Neural progenitor cell (in vitro differentiated cells): Measurements from ENCODE around the gene PWP2. TPM values are rescaled to one million over a fixed set of nuclear protein-coding genes. Genes with fewer than 3 reads are reported as not detected.

Experiments
- DNase-seq: peaks from one replicate; pipeline ENCODE4 v3.0.0-alpha.2; 2016; ENCODE audit warnings: low spot score
- H2AFZ ChIP-seq: fragments of 200-600 bp; sonication (generic); replicated peaks from 2 replicates; pipeline ENCODE4 v1.6.1; 2016; ENCODE audit warnings: antibody characterized with exemption
- H3F3A ChIP-seq: fragments of 200-600 bp; sonication (generic); 2 replicates; pipeline ENCODE4 v1.6.1; 2016; ENCODE audit warnings: antibody characterized with exemption, low read depth
- H3K27ac ChIP-seq: fragments of 200-600 bp; sonication (generic); 2 replicates; pipeline ENCODE4 v1.5.1; 2016; ENCODE audit warnings: mild to moderate bottlenecking
- H3K27me3 ChIP-seq: fragments of 200-600 bp; sonication (generic); 2 replicates; pipeline ENCODE4 v1.6.1; 2016; ENCODE audit warnings: mild to moderate bottlenecking, moderate library complexity
- H3K36me3 ChIP-seq: fragments of 200-600 bp; sonication (generic); 2 replicates; pipeline ENCODE4 v1.5.1; 2016
- H3K4me1 ChIP-seq: fragments of 200-600 bp; sonication (generic); 2 replicates; pipeline ENCODE4 v1.6.1; 2016; ENCODE audit warnings: mixed run types
- H3K4me2 ChIP-seq: fragments of 200-600 bp; sonication (generic); 2 replicates; pipeline ENCODE4 v1.6.1; 2016
- H3K4me3 ChIP-seq: fragments of 200-600 bp; sonication (generic); 2 replicates; pipeline ENCODE4 v1.5.1; 2016
- H3K79me2 ChIP-seq: fragments of 200-600 bp; sonication (generic); 2 replicates; pipeline ENCODE4 v1.6.1; 2016; ENCODE audit warnings: low read depth
- H3K9ac ChIP-seq: fragments of 200-600 bp; sonication (generic); 2 replicates; pipeline ENCODE4 v1.6.1; 2016
- H3K9me3 ChIP-seq: fragments of 200-600 bp; sonication (generic); 2 replicates; pipeline ENCODE4 v1.5.1; 2016; ENCODE audit warnings: low read depth
- H4K20me1 ChIP-seq: fragments of 200-600 bp; sonication (generic); 2 replicates; pipeline ENCODE4 v1.6.1; 2016; ENCODE audit warnings: low read depth
- H3K27ac Mint-ChIP-seq: 3 replicates; pipeline ENCODE4 v1.8.0; 2021; ENCODE audit warnings: mixed read lengths
- H3K27me3 Mint-ChIP-seq: 2 replicates; pipeline ENCODE4 v1.8.0; 2022; ENCODE audit warnings: low read depth, mild to moderate bottlenecking, inconsistent platforms, moderate library complexity, mixed read lengths; ENCODE audit not compliant: insufficient read depth
- H3K36me3 Mint-ChIP-seq: 3 replicates; pipeline ENCODE4 v1.8.0; 2021; ENCODE audit warnings: mixed read lengths
- H3K4me1 Mint-ChIP-seq: 3 replicates; pipeline ENCODE4 v1.8.0; 2021; ENCODE audit warnings: mixed read lengths
- H3K4me3 Mint-ChIP-seq: 3 replicates; pipeline ENCODE4 v1.8.0; 2021; ENCODE audit warnings: mild to moderate bottlenecking, moderate library complexity, mixed read lengths
- H3K9me3 Mint-ChIP-seq: 3 replicates; pipeline ENCODE4 v1.8.0; 2020; ENCODE audit warnings: mixed read lengths
- EZH2 ChIP-seq: fragments of 200-600 bp; sonication (generic); IDR thresholded peaks from 2 replicates; pipeline ENCODE4 v1.6.1; 2017; ENCODE audit warnings: antibody characterized with exemption, mild to moderate bottlenecking, moderate library complexity
- EZH2phosphoT487 ChIP-seq: fragments of 200-600 bp; sonication (generic); IDR thresholded peaks from 2 replicates; pipeline ENCODE4 v1.6.1; 2017; ENCODE audit warnings: antibody characterized with exemption
- total RNA-seq: library from RNA; depleted of rRNA; stranded (reverse); fragments of >200 nt; gene quantifications from 2 replicates; pipeline ENCODE4 v1.2.3, GENCODE V29; 2015; ENCODE audit warnings: low replicate concordance
- TF ChIP-seq, protein P1 (sequence below): fragments of 200-600 bp; sonication (generic); IDR thresholded peaks from 2 replicates; pipeline ENCODE4 v1.5.1; 2017; ENCODE audit warnings: antibody characterized with exemption, mild to moderate bottlenecking

PWP2 gene
- total RNA-seq, 1 donor from 2014 or later: 9.8 TPM

DNA sequence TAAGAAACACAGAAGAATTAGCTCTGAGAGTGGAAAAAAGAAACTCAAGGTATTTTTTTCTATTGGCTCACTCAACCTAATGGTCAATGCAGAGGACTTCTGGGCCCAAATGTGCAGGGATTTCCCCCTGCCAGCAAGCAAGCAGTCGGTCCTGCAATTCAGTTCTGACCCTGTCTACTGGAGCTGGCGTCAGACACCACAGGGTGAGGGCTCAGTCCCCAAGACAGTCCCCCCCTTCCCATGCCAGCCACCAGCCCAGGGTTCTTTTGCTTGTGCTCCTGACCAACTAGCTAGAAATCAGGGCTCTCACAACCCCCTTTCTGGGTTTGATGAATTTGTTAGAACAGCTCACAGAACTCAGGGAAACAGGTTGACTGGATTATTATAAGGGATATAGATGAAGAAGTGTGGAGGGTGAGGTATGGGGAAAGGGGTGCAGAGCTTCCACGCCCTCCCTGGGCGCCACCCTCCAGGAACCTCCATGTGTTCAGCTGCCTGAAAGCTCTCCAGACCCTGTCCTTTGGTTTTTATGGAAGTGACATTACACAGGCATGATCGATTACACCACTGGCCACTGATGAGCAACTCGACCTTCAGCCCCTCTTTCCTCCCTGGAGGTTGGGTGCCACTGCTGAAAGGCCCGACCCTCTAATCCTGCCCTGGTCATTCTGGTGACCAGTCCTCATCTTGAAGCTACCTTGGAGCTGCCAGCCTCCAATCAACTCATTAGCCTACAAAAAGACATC is 22.5 kb upstream of the PWP2 start:
- no peak overlapping the region for H3K4me2 ChIP-seq
- no peak for TF ChIP-seq EZH2
- TF ChIP-seq, protein P1, sequence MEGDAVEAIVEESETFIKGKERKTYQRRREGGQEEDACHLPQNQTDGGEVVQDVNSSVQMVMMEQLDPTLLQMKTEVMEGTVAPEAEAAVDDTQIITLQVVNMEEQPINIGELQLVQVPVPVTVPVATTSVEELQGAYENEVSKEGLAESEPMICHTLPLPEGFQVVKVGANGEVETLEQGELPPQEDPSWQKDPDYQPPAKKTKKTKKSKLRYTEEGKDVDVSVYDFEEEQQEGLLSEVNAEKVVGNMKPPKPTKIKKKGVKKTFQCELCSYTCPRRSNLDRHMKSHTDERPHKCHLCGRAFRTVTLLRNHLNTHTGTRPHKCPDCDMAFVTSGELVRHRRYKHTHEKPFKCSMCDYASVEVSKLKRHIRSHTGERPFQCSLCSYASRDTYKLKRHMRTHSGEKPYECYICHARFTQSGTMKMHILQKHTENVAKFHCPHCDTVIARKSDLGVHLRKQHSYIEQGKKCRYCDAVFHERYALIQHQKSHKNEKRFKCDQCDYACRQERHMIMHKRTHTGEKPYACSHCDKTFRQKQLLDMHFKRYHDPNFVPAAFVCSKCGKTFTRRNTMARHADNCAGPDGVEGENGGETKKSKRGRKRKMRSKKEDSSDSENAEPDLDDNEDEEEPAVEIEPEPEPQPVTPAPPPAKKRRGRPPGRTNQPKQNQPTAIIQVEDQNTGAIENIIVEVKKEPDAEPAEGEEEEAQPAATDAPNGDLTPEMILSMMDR: no peak
- no peak for TF ChIP-seq EZH2phosphoT487
- Mint-ChIP-seq H3K4me3 (no peak overlapping the region), H3K27me3 (peaks cover 2% of the 10 kb centered on the region), H3K36me3 (peaks cover 30% of the 10 kb centered on the region), H3K27ac (no peak overlapping the region), H3K4me1 (no peaks in the 10 kb centered on the region), H3K9me3 (no peaks in the 10 kb centered on the region)
- H4K20me1 ChIP-seq: no peaks in the 10 kb centered on the region
- no peak overlapping the region for H3K9ac ChIP-seq
- no peaks in the 10 kb centered on the region for H3F3A ChIP-seq
- H3K27ac ChIP-seq: no peak overlapping the region
- H3K9me3 ChIP-seq: no peaks in the 10 kb centered on the region
- H3K79me2 ChIP-seq: no peaks in the 10 kb centered on the region
- H3K36me3 ChIP-seq: no peaks in the 10 kb centered on the region
- H2AFZ ChIP-seq: no peak overlapping the region
- no peak overlapping the region for H3K4me3 ChIP-seq
- no peaks in the 10 kb centered on the region for H3K4me1 ChIP-seq
- no peaks in the 10 kb centered on the region for H3K27me3 ChIP-seq
- DNase-seq: no peak

DNA sequence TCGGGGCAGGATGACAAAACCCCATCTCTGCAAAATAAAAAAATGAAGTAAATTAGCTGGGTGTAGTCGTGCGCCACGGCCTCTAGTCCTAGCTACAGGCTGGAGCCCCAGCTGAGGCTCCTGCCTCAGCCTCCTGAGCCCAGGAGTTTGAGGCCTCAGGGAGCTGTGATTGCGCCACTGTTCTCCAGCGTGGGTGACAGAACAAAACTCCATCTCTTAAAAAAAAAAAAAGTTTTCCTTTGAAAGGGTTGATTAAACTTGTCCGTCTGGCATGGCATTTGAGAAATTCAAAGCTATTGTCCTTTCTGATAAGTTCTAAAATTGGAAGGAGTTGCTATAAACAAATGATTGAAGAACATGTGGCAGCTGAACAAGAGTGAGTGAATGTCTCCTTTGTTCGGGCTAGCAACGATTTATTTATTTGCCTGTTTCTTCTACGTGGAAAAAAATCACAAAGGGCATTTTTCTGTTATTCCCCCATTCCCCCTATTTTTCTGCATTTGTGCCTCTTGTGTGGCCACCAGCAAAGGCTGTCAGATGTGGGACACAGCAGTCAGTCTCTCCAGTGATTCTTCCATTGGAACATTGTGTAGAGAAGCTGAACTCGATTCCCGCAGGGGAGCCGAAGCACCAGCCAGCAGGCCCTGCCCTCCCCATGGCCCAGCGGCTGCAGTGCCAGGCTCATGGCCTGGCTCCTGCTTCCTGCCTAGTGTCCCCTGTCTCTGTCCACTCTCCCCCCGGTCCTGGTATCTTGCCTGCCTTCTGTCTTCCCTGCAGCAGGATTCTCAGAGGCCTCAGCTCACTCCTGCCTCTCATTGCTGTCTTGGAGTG is 21.5 kb upstream of the PWP2 start:
- Histone ChIP-seq H3K4me2 (no peak overlapping the region), H3K27me3 (no peaks in the 10 kb centered on the region), H3K27ac (no peak overlapping the region), H2AFZ (no peak overlapping the region), H3K4me3 (no peak overlapping the region), H3K9ac (no peak overlapping the region), H3K79me2 (no peaks in the 10 kb centered on the region), H3F3A (no peaks in the 10 kb centered on the region), H4K20me1 (no peaks in the 10 kb centered on the region), H3K36me3 (no peaks in the 10 kb centered on the region), H3K9me3 (no peaks in the 10 kb centered on the region), H3K4me1 (no peaks in the 10 kb centered on the region)
- Mint-ChIP-seq H3K27ac (no peak overlapping the region), H3K27me3 (peaks cover 2% of the 10 kb centered on the region), H3K4me1 (no peaks in the 10 kb centered on the region), H3K9me3 (no peaks in the 10 kb centered on the region), H3K36me3 (peaks cover 33% of the 10 kb centered on the region), H3K4me3 (no peak overlapping the region)
- TF ChIP-seq, protein P1: no peak
- TF ChIP-seq EZH2 (no peak), EZH2phosphoT487 (no peak)
- DNase-seq: no peak

DNA sequence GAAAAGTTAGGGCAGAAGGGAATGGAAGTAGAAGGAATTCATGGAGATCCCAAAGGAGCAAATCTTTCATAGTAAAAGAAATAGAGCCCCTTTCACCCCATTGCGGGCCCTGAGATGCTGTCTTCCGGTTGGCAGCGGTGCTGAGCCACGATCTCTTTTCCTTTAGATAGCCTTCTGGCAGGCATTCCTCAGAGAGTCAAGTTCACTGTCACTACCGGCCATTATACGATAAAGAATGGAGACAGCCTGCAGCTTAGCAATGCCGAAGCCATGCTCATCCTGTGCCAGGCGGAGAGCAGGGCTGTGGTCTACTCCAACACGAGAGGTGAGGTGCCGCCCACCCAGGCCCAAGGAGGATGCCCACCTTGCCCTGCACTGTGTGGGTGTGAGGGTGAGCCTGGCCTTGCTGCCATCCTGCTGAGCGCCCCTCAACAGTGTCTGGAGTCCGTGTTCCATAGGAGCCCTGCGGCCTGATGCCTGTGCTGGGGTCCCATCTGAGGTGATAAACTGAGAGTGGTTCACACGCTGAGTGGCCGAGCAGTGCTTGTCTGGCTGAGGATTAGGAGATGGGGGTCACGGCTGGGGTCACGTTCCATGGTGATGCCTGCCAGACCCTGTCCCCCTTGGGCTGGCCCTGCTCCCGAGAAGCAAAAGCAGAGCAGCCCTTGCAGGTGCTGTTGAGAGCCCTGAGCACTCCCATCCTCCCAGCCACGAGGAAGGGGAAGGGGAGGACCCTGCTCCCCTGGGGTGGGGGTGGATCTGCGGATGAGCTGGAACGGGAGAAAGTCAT is 20.4 kb upstream of the PWP2 start:
- no peaks in the 10 kb centered on the region for H3K27me3 ChIP-seq
- no peaks in the 10 kb centered on the region for H3K36me3 ChIP-seq
- H3K4me1 ChIP-seq: no peaks in the 10 kb centered on the region
- Mint-ChIP-seq H3K4me1 (no peaks in the 10 kb centered on the region), H3K36me3 (peaks cover 32% of the 10 kb centered on the region), H3K27ac (no peak overlapping the region), H3K4me3 (no peak overlapping the region), H3K27me3 (peaks cover 2% of the 10 kb centered on the region), H3K9me3 (no peaks in the 10 kb centered on the region)
- H4K20me1 ChIP-seq: no peaks in the 10 kb centered on the region
- no peak for TF ChIP-seq EZH2phosphoT487
- TF ChIP-seq, protein P1: no peak
- TF ChIP-seq EZH2: no peak
- no peaks in the 10 kb centered on the region for H3F3A ChIP-seq
- H3K79me2 ChIP-seq: no peaks in the 10 kb centered on the region
- no peak overlapping the region for H3K27ac ChIP-seq
- no peak overlapping the region for H3K4me2 ChIP-seq
- no peak overlapping the region for H3K4me3 ChIP-seq
- no peaks in the 10 kb centered on the region for H3K9me3 ChIP-seq
- no peak overlapping the region for H3K9ac ChIP-seq
- no peak for DNase-seq
- no peak overlapping the region for H2AFZ ChIP-seq
